ENCODE data around the gene MAN1A1.
"Not testable (repeated sequence)": the region's sequence is repeated elsewhere in the genome, so short reads cannot be mapped to it uniquely, and the experiment has no call there.

MAN1A1 gene

GRCh38 chr6:119187596-119187995 is 162.0 kb downstream of the MAN1A1 start:
- DNase-seq, result no peak

DNA sequence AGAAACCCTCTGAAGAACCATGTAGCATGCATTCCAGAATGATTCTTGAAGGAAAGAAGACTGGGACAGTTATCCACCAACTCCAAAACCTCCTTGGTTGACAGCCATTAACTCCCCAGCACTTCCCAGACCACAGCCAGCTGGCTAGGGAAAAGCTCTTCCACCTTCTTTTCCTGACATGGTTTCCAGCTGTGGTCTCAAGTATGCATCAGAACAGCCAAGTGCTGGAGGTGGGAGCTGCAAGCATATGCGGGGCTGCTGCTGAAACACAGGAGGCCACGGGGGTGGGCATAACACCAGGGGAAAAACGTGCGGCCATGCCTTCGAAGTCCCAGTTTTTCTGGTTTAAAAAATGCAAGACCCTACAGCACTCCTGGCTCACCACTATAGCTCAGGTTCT is 163.1 kb downstream of the MAN1A1 start:
- DNase-seq, result no peak

GRCh38 chr6:119184008-119184648 is 165.4 kb downstream of the MAN1A1 start:
- DNase-seq, result no peak

DNA sequence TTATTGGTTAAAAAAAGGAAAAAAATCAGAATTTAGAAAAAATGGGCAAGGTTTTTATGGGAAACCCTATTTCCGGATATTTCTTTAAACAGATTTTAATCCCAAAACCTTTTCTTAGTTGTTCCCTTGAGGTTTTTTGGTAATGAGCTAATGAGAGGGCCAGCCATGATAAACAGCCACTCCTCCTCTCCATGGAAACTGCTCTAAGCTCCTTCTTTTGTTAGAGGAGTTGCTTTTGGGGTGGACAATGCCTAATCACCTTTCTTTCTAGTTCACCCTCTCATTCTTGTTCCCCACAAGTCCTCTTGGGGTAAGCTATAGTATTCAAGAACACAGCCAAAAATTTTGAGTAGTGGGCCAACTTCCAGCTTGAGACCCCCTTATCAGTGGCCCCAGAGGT is 166.1 kb downstream of the MAN1A1 start:
- no peak for DNase-seq

DNA sequence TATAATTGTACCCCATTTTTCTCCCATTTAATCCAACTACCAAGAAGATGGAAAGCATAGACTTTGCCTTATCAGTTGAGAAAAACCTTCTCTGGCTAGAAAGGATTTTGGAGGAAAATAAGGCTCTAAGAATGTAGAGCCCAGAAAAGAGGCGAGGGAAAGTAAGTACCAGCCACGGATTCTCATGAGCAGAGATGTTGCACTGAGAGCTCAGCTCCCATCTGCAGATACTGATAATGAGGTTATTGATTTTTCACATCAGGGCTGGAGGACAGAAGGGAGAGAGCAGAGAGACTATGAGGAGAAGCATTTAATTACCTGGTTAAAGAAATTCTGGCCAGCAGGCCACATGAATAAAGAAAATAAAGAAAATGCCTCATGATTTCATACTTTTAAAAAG is 166.7 kb downstream of the MAN1A1 start:
- DNase-seq, result no peak

DNA sequence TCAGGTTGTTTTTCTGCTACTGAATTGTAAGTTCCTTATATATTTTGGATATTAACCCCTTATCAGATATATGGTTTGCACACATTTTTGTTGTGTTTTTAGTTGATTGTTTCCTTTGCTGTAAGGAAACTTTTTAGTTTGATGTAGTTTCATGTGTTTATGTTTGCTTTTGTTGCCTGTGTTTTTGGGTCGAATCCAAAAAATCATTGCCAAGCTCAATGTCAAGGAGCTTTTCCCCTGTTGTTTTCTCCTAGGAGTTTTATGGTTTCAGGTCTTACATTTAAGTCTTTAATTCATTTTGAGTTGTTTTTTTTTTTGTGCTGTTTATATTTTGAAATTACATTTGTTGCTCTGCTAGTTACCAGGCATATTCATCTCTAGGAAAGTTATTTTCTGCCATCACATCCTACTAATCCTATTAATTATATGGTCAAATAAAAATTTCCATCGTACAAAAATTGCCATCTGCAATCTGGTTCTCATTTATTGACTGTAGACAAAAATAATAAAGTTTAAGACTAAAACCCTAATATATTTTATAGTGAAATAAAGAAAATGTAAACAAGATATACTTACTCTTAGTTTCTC is 167.3 kb downstream of the MAN1A1 start:
- no peak for DNase-seq

- DNase-seq, result no peak
Measured at GRCh38 chr6:119181046-119181445, 168.5 kb downstream of the MAN1A1 start.

GRCh38 chr6:119179842-119180241 is 169.7 kb downstream of the MAN1A1 start:
- DNase-seq, result no peak

DNA sequence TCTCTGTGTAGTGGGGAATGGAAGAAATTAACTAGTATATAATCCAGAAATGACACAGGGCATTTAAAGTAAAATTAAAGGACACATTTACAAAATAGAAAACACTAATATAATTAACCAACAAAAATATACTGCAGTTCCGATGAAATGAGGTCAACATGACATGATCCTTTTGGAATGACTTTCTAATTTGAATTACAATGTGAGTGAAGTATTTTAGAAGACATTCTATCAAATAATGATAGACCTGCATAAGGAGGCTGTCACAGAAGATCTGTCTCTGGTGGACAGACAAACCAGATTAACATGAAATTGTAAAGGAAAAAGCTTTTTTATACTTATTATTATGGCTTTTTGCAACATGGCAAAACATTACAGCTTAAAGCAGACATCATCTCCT is 170.5 kb downstream of the MAN1A1 start:
- no peak for DNase-seq

DNA sequence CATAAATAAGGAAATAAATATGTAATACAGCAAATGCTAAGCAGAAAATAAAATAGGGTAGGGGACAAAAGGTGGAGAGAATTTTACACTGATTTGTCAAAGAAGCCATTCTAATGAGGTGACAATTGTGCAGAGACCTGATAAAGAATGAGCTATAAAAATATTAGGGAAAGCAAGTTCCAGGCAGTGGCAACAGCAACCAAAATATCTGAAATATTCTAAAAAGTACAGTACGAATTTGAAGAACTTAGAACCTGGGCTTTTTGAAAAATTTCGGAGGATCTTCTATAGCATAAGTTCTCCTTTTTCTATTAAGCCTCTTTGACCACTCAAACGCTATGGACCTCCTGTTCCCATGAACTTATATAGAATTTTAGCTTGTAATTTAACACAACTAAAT is 173.1 kb downstream of the MAN1A1 start:
- no peak for DNase-seq

GRCh38 chr6:119174879-119175817 is 174.4 kb downstream of the MAN1A1 start:
- DNase-seq, result no peak

GRCh38 chr6:119174085-119174445 is 175.5 kb downstream of the MAN1A1 start:
- DNase-seq, result no peak

DNA sequence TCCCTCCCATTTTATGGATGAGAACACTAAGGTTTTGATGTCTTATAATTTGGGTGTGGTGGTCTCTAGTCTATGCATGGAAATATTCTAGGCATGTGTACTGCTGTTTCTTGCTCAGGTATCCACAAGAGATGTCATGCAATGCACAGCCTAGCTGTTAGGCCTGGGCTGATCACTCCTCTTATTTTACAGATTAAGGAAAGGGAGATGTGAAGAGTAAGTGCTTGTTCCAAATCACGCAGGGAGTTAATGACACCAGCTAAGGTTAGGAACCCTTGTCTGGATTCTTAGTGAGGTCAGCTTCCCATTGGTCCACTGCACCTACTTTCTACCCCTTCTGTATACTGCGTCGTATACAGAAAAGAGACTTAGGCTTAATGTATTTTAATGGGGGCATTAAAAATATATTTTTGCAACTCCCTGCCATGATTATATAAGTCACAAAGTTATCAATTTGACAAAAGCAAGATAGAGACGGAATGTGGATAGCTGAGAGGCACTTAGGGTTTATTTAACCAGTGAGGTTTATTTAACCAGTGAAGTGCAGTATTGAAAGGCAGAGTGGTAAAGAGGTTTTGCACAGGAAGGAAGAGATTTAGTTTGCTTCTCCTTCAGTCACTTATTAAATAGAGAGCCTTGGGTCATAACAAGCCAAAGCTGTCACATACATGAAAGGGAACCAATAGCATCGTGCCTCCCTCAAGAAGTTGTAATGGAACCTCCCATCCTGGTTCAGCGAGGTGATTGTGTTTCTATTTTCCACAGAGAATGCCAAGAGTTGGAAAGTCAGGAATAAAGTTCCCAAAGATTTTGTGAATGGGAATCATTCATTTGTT is 176.1 kb downstream of the MAN1A1 start:
- DNase-seq, result peak; percentile 32

GRCh38 chr6:119172824-119173223 is 176.7 kb downstream of the MAN1A1 start:
- no peak for DNase-seq

GRCh38 chr6:119171864-119172588 is 177.5 kb downstream of the MAN1A1 start:
- DNase-seq, result no peak

DNA sequence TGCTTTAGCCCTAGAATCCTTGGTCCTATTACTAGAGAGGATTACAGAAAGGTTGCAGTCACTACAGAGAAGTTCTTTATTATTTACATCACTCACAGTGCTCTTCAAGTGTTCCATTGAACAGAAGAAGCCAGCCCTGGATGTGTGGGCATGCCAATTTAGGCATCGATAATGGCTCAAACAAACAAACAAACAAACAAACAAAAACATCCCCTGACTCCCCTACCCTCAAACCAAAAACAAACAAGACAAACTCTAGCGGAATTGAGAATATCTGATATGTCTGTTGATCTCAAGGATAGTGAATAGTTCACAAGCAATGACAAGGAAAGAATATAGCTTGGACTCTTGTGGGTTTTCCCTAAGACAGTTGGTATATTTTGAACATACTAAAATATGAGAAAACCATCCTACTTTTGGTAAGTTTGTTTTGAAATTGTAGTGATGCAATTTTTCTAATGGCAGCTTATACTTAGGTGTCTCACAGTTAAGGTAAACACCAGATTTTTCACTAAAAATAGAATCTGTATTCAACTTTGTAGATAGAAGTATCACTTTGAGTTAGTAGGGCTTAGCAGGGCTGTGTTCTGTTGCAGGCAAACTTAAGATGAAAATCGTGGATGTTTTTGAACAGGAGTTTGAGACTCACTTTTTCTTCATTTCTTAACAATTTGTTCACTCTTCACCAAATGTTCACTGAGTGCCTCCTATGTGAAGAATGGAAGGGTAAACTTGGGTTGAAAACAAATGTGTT is 178.3 kb downstream of the MAN1A1 start:
- DNase-seq, result no peak

GRCh38 chr6:119170447-119171087 is 179.0 kb downstream of the MAN1A1 start:
- no peak for DNase-seq

DNA sequence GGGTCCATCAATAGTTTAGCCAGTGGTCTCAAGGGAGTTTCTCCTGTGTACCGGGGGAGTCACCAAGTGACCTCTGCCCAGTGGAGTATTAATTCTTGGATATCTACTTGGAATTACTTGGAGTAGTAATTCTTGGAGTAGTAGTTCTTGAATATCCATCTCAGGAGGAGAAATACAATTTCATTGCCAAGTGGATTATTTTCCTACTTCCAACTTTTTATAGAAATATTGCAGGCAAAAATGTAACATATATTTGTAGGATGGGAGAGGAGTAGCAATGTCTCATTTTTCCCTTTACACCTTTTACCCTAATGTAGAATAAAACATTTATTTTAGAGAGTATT is 179.5 kb downstream of the MAN1A1 start:
- DNase-seq, result no peak

DNA sequence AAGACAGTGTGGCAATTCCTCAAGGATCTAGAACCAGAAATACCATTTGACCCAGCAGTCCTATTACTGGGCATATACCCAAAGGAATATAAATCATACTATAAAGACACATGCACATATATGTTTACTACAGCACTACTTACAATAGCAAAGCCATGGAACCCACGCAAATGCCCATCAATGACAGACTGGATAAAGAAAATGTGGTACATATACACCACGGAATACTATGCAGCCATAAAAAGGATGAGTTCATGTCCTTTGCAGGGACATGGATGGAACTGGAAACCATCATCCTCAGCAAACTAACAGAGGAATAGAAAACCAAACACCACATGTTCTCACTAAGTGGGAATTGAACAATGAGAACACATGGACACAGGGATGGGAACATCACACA is 180.2 kb downstream of the MAN1A1 start:
- not testable (repeated sequence) for DNase-seq

DNA sequence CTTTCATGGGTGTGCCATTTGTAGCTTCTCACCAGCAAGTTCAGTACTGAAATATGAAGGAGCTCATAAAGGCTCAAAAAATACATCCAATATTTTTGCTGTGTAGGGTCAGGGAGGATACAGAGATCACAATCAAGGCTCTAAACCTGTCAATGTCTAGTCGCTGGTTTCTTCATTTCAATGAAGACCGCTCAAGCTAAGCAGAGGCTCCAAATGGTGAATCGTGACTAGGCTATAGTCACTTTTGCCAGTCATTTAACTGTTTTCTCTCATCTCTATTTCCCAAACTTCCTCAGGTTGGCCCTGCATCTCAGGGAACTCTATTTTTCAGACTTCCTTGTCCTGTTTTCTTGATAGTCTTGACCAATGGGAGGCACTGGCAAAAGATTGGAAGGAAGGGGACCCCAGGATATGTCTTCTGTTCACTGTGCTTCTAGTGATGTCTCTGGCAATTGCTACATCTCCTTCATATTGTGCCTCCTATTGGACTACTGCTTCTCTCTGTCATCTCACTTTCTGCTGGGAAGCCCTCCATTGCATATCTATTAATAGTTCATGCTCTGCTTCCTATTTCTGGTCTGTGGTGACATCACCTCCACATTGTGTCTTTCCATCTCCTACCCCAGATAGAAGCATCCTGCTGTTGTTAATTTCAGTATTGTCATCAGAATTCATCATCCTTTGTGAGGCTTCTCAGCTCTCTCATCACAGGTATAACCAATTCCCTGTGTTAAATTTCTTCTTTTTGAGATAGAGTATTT is 183.4 kb downstream of the MAN1A1 start:
- no peak for DNase-seq
